Tibial artery (tissue), 4 donors: ENCODE data around the gene COX5B.

Experiments
- DNase-seq, 2 donors: peaks; one replicate each; pipeline ENCODE4 v3.0.0-alpha.2; 2019
- H3K27ac ChIP-seq, 2 donors: fragments of 200-600 bp; sonication (generic) in 1 of 2; 1 replicate in 1 of 2; 2 replicates in 1 of 2; pipeline ENCODE4 v1.5.1; 2018 to 2019; ENCODE audit warnings: mild to moderate bottlenecking in 1 of 2
- H3K27me3 ChIP-seq, 2 donors: fragments of 200-600 bp; sonication (generic) in 1 of 2; one replicate each; pipeline versions ENCODE4 v1.5.1 to v1.6.0; 2016 to 2019
- H3K36me3 ChIP-seq, 3 donors: fragments of 200-600 bp; sonication (generic) in 2 of 3; one replicate each; pipeline ENCODE4 v1.5.1; 2016 to 2019; ENCODE audit warnings: mild to moderate bottlenecking in 2 of 3
- H3K4me1 ChIP-seq, 4 donors: fragments of 200-600 bp; sonication (generic) in 2 of 4; 1 replicate in 3 of 4; 2 replicates in 1 of 4; pipeline ENCODE4 v1.5.1; 2016 to 2019
- H3K4me3 ChIP-seq, 2 donors: fragments of 200-600 bp; sonication (generic) in 1 of 2; 1 replicate in 1 of 2; 2 replicates in 1 of 2; pipeline ENCODE4 v1.5.1; 2018 to 2019; ENCODE audit warnings: mild to moderate bottlenecking in 2 of 2
- H3K9me3 ChIP-seq, 3 donors: fragments of 200-600 bp; sonication (generic) in 1 of 3; one replicate each; pipeline ENCODE4 v1.5.1; 2016 to 2019
- intact Hi-C: fragments of 100-400 bp; cut with DNase I; formaldehyde crosslinking; loops from one replicate; pipeline ENCODE4 v1.15.0; 2023; ENCODE audit warnings: low total_unique reads
- TF ChIP-seq, protein P1 (sequence below), 2 experiments: fragments of 200-600 bp in 1 of 2; fragments of 450-650 bp in 1 of 2; IDR thresholded peaks; one replicate each; pipeline ENCODE4 v1.5.1; 2017 to 2019; ENCODE audit warnings: antibody characterized with exemption in 2 of 2, mild to moderate bottlenecking in 1 of 2, moderate library complexity in 1 of 2

COX5B gene

DNA sequence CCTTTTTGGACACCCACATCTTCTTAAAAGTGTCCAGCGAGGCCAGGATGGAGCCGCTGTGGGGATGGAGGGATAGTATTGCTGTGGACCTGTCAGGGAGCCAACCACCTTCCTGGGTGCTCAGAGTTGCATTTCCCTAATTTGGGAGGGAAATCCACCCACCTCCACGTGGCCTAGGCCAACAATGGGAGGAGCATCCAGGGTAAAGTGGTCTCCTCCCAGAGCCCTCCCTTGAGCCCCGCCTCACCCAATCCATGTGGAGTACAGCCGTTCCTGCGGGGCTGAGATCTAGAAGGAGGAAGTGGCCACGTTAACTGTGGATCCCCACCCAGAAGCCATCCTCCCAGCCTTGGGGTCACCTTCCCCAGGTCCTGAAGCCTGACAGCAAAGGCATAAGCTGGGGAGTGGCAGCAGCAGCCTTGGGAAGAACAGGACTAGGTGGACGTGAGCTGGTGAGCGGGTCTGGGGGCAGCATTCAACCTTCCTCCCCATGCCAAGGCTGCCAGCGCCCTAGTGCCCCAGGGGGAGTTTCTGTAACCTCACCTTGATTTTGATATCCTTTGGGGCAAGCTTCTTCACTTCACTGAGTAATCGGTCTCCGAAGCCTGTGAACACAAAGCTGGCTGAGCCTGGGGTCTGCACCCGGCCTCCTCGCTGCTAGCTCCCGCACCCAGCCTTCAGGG, 11.2 kb downstream of the COX5B start:
- Histone ChIP-seq H3K27ac (no peak overlapping the region), H3K27me3 (no peaks in the 10 kb centered on the region), H3K4me3 (no peak overlapping the region), H3K9me3 (peaks cover 0 to 6% (median 0%) of the 10 kb centered on the region in 3 donors), H3K36me3 (peaks cover 38 to 70% (median 55%) of the 10 kb centered on the region in 3 donors), H3K4me1 (peaks cover 0 to 20% (median 16%) of the 10 kb centered on the region in 4 donors)
- DNase-seq: no peak
- TF ChIP-seq, protein P1, sequence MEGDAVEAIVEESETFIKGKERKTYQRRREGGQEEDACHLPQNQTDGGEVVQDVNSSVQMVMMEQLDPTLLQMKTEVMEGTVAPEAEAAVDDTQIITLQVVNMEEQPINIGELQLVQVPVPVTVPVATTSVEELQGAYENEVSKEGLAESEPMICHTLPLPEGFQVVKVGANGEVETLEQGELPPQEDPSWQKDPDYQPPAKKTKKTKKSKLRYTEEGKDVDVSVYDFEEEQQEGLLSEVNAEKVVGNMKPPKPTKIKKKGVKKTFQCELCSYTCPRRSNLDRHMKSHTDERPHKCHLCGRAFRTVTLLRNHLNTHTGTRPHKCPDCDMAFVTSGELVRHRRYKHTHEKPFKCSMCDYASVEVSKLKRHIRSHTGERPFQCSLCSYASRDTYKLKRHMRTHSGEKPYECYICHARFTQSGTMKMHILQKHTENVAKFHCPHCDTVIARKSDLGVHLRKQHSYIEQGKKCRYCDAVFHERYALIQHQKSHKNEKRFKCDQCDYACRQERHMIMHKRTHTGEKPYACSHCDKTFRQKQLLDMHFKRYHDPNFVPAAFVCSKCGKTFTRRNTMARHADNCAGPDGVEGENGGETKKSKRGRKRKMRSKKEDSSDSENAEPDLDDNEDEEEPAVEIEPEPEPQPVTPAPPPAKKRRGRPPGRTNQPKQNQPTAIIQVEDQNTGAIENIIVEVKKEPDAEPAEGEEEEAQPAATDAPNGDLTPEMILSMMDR (IDR thresholded peaks at IDR 0.05): no peak
- intact Hi-C loops: no loop called here

DNA sequence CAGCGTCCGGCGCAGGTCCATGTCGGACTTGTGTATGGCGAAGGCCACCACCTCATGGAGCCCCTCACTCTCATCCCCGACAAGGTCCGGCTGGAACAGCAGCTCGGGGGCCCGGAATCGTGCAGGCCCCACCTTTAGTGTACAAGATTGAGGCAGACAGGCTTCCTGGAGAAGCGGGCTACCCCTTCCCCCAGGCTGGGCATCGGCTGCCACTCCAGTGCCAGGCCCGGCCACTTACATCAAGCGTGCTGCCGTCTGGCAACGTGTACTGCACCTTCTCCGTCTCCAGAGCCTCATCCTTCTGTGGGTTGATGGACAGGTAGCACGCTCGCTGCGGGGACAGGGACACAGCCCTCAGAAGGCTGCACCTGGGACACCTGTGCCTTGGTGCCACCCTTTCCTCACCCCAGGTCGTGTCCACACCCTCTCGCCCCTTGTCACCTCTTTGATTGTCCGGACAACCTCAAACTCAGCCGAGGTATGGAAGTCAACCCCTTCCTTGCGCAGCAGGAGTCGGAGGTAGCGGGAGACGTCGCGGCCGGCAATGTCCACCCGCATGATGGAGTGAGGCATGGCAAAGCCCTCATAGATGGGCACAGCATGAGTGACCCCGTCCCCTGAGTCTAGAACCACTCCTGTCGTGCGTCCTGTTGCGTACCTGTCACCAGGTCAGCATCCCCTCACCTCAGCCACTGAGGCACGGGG, 12.3 kb downstream of the COX5B start:
- peaks cover 38 to 70% (median 55%) of the 10 kb centered on the region in 3 donors for H3K36me3 ChIP-seq

DNA sequence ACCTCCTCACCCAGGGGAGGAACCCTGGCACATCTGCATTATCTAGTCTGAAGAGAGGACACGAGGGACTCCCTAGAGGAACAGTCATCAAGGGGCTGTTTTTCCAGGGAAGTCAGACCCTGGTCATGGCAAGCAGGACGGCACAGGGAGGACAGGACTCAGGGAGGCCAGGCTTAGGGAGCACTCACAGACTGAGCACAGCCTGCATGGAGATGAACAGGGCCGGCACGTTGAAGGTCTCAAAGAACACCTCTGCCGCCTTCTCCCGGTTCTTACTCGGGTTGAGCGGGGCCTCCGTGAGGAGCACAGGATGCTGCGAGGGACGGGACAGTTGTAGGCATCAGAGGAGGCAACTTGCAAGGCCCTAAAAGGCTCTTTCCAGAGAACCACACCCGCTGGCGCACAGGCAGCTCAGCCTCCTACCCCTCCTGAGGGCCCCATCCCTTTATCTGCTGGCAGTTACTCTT, 12.9 kb downstream of the COX5B start:
- Histone ChIP-seq H3K27me3 (no peaks in the 10 kb centered on the region), H3K9me3 (peaks cover 0 to 6% (median 0%) of the 10 kb centered on the region in 3 donors), H3K36me3 (peaks cover 37 to 66% (median 55%) of the 10 kb centered on the region in 3 donors), H3K4me1 (peaks cover 0 to 28% (median 24%) of the 10 kb centered on the region in 4 donors), H3K4me3 (no peak overlapping the region), H3K27ac (no peak overlapping the region)
- intact Hi-C loops: no loop called here
- TF ChIP-seq, protein P1 (IDR thresholded peaks at IDR 0.05): no peak
- DNase-seq: no peak

More for the DNA sequence above, 12.3 kb downstream of the COX5B start:
- H3K9me3 ChIP-seq: peaks cover 0 to 6% (median 0%) of the 10 kb centered on the region in 3 donors
- no peak overlapping the region for H3K27ac ChIP-seq
- TF ChIP-seq, protein P1 (IDR thresholded peaks at IDR 0.05): no peak
- no peak for DNase-seq
- intact Hi-C loops: no loop called here
- no peak overlapping the region for H3K4me3 ChIP-seq
- no peaks in the 10 kb centered on the region for H3K27me3 ChIP-seq
- H3K4me1 ChIP-seq: peaks cover 0 to 28% (median 24%) of the 10 kb centered on the region in 4 donors

DNA sequence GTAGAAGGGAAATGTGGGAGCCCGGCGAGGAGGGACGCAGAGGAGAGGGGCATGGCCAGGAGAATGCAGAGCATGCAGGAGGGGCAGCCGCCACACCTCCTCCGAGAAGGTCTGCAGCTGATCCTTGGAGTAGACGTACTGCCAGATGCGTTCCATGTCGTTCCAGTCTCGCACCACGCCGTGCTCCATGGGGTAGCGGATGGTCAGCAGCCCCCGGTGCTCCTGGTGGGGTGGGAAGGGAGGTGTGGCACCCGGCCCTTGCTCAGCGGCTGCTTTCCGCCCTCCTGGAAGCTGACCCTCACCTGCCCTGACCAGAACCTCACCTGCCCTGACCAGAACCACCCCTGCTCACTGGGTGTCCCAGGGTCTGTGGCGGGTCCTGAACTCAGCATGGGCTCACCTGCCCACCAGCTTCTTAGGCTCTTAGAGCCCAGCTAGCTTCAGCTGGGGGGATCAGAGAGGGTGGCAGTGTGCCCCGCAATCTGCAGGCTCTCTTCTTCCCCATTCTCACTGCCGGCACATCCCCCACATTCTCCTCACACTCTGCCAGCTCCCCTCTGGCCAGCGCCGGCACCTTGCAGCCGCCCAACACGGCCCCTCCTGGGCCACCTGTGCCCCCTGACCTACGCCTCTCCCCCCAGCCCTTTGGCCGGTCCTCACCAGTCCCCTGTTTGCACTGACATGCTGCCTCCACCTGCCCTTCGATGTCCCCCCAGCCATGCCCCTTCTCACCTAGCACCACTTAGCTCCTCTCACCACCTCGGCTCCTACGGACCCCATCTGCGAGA, 13.6 kb downstream of the COX5B start:
- TF ChIP-seq, protein P1 (IDR thresholded peaks at IDR 0.05): no peak
- no peak overlapping the region for H3K27ac ChIP-seq

DNA sequence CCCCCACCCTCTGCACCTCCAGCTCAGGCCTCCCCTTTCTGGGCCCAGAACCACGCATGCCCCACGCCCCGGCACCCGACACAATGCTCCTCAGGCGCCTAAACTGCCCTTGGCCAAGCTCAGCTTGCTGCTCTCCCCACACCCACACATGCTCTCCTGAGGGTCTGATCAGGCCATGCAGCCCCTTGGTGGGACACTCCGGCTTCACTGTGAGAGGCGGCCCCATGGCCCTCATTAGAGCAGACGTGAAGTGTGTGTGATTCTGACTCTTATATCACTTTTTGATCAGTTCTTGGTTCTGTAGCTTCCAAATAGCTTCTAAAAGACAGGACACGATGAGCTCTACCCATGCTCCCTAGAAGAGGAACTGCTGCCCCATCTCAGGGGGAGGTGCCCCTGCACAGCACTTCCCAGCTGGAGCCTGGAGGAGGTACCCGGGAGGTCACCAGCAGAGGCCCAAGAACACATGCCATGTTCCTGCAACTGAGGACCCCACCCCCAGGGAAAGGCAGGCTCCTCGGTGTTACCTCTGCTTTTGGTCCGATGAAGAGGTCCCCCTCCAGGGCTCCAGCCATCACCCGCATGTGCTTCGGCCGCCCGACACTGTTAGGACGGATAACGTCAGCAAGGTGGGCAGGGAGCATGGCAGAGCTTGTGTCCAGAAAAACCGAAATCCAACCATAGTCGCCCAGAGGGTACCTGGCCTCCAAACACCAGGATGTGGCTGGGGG, 14.3 kb downstream of the COX5B start:
- H3K4me1 ChIP-seq: peaks cover 0 to 33% (median 25%) of the 10 kb centered on the region in 4 donors
- no peak overlapping the region for H3K27ac ChIP-seq
- no peak for DNase-seq
- TF ChIP-seq, protein P1 (IDR thresholded peaks at IDR 0.05): no peak
- H3K36me3 ChIP-seq: peaks cover 30 to 52% (median 40%) of the 10 kb centered on the region in 3 donors
- no peaks in the 10 kb centered on the region for H3K27me3 ChIP-seq
- no peak overlapping the region for H3K4me3 ChIP-seq
- intact Hi-C loops: no loop called here
- no peaks in the 10 kb centered on the region for H3K9me3 ChIP-seq

More for the DNA sequence above, 13.6 kb downstream of the COX5B start:
- Histone ChIP-seq H3K27me3 (no peaks in the 10 kb centered on the region), H3K9me3 (peaks cover 0 to 3% (median 0%) of the 10 kb centered on the region in 3 donors), H3K36me3 (peaks cover 30 to 59% (median 48%) of the 10 kb centered on the region in 3 donors), H3K4me3 (no peak overlapping the region), H3K4me1 (peaks cover 0 to 28% (median 24%) of the 10 kb centered on the region in 4 donors)
- no peak for DNase-seq
- intact Hi-C loops: no loop called here
